ENCODE results near the gene TENM3.

Gene TENM3

DNA sequence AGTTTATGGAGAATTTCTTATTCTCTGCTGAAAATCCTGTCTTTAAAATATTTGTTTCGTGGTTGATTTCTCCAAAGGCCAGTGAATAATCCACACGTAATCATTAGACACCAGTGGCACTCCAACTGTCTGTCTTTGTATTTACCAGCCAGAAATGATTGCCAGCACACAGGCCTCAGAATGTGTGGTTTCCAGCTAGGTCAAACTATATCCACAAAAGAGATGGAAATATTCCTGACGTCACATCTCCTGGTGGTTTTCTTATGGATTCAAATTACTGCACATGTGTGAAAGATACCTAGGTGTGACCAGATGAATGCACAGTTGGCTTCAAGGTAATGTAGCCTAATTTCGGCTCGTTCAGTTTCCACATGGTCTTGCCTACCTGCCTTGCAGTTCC lies 27.2 kb upstream of the TENM3 start:
- Histone ChIP-seq H3K4me3 (no peak overlapping the region), H3K27me3 (ENCODE audit: low read depth) (no peaks in the 10 kb centered on the region), H3K4me1 (peaks cover 21% of the 10 kb centered on the region), H3K36me3 (replicated peaks) (no peaks in the 10 kb centered on the region), H3K9me3 (no peaks in the 10 kb centered on the region)
- no peak for DNase-seq (ENCODE audit: low spot score in 2 of 2)
- in situ Hi-C loops (cut with MboI; ENCODE audit: low sequenced_read_pairs), result no loop called here

DNA sequence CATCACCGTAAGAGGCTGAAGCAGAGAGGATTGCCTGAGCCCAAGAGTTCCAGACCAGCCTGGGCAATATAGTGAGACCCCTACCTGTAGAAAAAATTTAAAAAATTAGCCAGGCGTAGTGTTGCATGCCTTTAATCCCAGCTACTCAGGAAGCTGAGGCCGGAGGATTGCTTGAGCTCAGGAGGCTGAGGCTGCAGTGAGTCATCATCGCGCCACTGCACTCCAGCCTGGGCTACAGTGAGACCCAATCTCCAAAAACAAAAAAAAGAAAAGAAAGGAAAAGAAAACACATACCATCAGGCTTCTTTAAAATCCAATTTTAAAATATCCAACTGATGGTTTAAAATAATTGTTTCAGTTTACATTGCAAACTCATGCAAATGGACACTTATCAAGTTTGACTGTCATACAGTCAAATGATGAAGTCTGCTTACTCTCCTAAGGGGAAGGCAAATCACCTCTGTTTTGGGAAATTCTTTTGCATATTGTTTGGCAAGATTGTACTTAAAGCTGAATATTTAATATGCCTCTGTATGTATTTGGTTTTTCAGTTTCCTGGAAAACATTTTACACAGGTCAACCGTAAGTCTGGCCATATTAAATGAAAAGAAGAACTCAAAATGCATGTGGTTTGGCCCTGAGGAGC lies 23.7 kb upstream of the TENM3 start:
- no peak overlapping the region for H3K4me3 ChIP-seq
- no peaks in the 10 kb centered on the region for H3K36me3 ChIP-seq (replicated peaks)
- in situ Hi-C loops (cut with MboI; ENCODE audit: low sequenced_read_pairs), result no loop called here
- H3K9me3 ChIP-seq, result no peaks in the 10 kb centered on the region
- peaks cover 8% of the 10 kb centered on the region for H3K4me1 ChIP-seq
- no peaks in the 10 kb centered on the region for H3K27me3 ChIP-seq (ENCODE audit: low read depth)
- no peak for DNase-seq (ENCODE audit: low spot score in 2 of 2)

DNA sequence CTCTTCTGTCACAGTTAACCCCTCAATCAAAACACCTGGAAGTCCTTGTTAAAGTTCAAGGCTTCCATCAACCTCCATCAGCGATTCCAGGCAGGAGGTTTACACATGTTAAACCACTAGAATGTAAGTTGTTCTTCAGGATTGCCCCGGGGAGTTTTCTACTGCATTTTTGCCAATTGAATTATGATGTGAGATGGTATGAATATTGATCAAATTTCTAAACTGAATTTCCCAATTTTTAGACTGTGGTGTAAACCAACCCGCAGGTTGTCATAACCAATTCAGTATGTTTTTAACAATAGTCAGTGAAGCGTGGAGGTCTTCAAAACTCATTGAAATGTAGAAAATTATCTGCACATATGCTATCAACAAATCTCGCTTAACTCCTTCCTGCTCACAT lies 21.2 kb upstream of the TENM3 start:
- H3K4me1 ChIP-seq, result peaks cover 8% of the 10 kb centered on the region
- H3K27me3 ChIP-seq (ENCODE audit: low read depth), result no peaks in the 10 kb centered on the region
- DNase-seq (ENCODE audit: low spot score in 2 of 2), result no peak
- no peak overlapping the region for H3K4me3 ChIP-seq
- in situ Hi-C loops (cut with MboI; ENCODE audit: low sequenced_read_pairs), result no loop called here
- no peaks in the 10 kb centered on the region for H3K9me3 ChIP-seq
- no peaks in the 10 kb centered on the region for H3K36me3 ChIP-seq (replicated peaks)

GRCh38 chr4:182222766-182223165 lies 20.4 kb upstream of the TENM3 start:
- in situ Hi-C loops (cut with MboI; ENCODE audit: low sequenced_read_pairs), result no loop called here
- H3K4me1 ChIP-seq, result peaks cover 8% of the 10 kb centered on the region
- H3K4me3 ChIP-seq, result no peak overlapping the region
- H3K27me3 ChIP-seq (ENCODE audit: low read depth), result no peaks in the 10 kb centered on the region
- H3K9me3 ChIP-seq, result no peaks in the 10 kb centered on the region
- DNase-seq (ENCODE audit: low spot score in 2 of 2), result no peak
- no peaks in the 10 kb centered on the region for H3K36me3 ChIP-seq (replicated peaks)

GRCh38 chr4:182223708-182224107 lies 19.5 kb upstream of the TENM3 start:
- in situ Hi-C loops (cut with MboI; ENCODE audit: low sequenced_read_pairs), result no loop called here
- no peak overlapping the region for H3K4me3 ChIP-seq
- H3K4me1 ChIP-seq, result peaks cover 14% of the 10 kb centered on the region
- H3K36me3 ChIP-seq (replicated peaks), result no peaks in the 10 kb centered on the region
- H3K9me3 ChIP-seq, result no peaks in the 10 kb centered on the region
- DNase-seq (ENCODE audit: low spot score in 2 of 2), result no peak
- H3K27me3 ChIP-seq (ENCODE audit: low read depth), result no peaks in the 10 kb centered on the region

DNA sequence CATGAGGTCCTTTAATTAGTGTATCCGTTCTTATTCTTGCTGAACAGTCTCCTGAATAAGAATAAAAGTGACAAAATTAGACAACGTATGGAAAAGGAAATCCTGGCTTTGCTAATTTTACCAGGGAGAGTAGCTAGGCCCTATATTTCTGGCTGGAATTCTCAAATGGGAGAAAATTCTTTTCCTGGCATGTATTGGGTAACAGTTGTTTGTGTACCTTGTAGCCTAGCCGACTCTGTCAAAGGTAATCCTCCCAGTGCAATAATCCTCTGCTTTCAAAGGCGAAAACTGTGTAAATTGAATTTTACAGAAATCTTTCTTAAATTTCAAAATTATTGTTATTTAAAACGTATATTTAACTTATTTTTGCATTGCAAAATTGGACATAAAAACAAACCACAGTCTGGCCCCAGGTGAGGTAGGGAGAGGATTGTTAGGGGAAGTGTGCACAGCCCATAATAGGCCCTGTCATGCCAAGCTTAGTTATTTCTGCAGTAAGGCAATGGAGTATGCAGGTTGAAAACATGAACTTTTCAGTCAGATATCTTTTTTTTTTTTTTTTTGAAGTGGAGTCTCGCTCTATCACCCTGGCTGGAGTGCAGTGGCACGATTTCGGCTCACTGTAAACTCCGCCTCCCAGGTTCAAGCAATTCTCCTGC lies 18.9 kb upstream of the TENM3 start:
- in situ Hi-C loops (cut with MboI; ENCODE audit: low sequenced_read_pairs), result no loop called here
- H3K36me3 ChIP-seq (replicated peaks), result no peaks in the 10 kb centered on the region
- DNase-seq (ENCODE audit: low spot score in 2 of 2), result no peak
- H3K4me3 ChIP-seq, result no peak overlapping the region
- no peaks in the 10 kb centered on the region for H3K9me3 ChIP-seq
- H3K27me3 ChIP-seq (ENCODE audit: low read depth), result no peaks in the 10 kb centered on the region
- H3K4me1 ChIP-seq, result peaks cover 20% of the 10 kb centered on the region

GRCh38 chr4:182225257-182225852 lies 17.8 kb upstream of the TENM3 start:
- no peaks in the 10 kb centered on the region for H3K27me3 ChIP-seq (ENCODE audit: low read depth)
- in situ Hi-C loops (cut with MboI; ENCODE audit: low sequenced_read_pairs), result no loop called here
- H3K9me3 ChIP-seq, result no peaks in the 10 kb centered on the region
- H3K4me3 ChIP-seq, result no peak overlapping the region
- DNase-seq (ENCODE audit: low spot score in 2 of 2), result no peak
- peaks cover 23% of the 10 kb centered on the region for H3K4me1 ChIP-seq
- no peaks in the 10 kb centered on the region for H3K36me3 ChIP-seq (replicated peaks)

DNA sequence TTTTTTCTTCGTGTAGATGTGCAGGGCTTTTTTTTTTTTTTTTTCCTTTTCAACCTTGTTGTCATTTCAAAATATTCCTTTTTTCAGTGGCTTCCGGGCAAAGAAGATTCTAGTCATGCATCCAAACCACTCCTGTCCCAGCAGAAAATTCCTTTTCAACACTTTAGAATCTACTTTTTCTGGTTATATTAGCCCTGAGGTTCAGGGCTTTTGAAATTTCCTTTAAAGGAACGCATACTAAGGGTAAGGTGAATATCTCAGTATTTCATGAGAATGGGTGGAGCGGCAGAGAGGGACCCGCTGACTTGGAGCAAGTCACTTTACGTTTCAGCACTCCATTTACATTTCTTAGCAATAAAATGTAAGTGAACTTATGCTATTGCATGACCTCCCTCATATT lies 15.6 kb upstream of the TENM3 start:
- no peaks in the 10 kb centered on the region for H3K27me3 ChIP-seq (ENCODE audit: low read depth)
- H3K9me3 ChIP-seq, result no peaks in the 10 kb centered on the region
- in situ Hi-C loops (cut with MboI; ENCODE audit: low sequenced_read_pairs), result no loop called here
- peaks cover 35% of the 10 kb centered on the region for H3K4me1 ChIP-seq
- H3K4me3 ChIP-seq, result no peak overlapping the region
- no peak for DNase-seq (ENCODE audit: low spot score in 2 of 2)
- H3K36me3 ChIP-seq (replicated peaks), result no peaks in the 10 kb centered on the region

GRCh38 chr4:182228991-182229577 lies 14.1 kb upstream of the TENM3 start:
- H3K4me3 ChIP-seq, result no peak overlapping the region
- H3K36me3 ChIP-seq (replicated peaks), result no peaks in the 10 kb centered on the region
- H3K9me3 ChIP-seq, result no peaks in the 10 kb centered on the region
- H3K4me1 ChIP-seq, result peaks cover 31% of the 10 kb centered on the region
- no peaks in the 10 kb centered on the region for H3K27me3 ChIP-seq (ENCODE audit: low read depth)
- in situ Hi-C loops (cut with MboI; ENCODE audit: low sequenced_read_pairs), result no loop called here
- DNase-seq (ENCODE audit: low spot score in 2 of 2), result no peak

DNA sequence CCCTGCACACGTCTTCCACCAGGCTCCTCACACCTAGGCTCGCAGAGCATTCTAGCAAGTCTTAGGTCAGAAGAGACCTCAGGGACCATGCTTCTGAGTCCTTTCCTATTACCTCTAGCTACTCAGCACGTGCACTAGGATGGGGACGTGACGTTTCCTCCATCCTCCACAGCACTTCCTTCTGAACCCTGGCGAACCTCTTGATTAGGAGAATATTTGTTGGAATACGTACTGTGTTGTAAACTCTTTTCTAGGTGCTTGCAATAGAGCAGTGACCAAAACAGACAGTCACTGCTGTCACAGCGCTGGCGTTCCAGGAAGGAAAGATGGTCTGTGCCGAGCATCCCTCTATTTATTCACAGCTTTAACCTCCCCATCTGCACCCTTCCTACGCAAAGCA lies 12.9 kb upstream of the TENM3 start:
- H3K9me3 ChIP-seq, result no peaks in the 10 kb centered on the region
- DNase-seq (ENCODE audit: low spot score in 2 of 2), result no peak
- H3K4me3 ChIP-seq, result no peak overlapping the region
- H3K36me3 ChIP-seq (replicated peaks), result no peaks in the 10 kb centered on the region
- no peaks in the 10 kb centered on the region for H3K27me3 ChIP-seq (ENCODE audit: low read depth)
- peaks cover 27% of the 10 kb centered on the region for H3K4me1 ChIP-seq
- in situ Hi-C loops (cut with MboI; ENCODE audit: low sequenced_read_pairs), result no loop called here

GRCh38 chr4:182231080-182231479 lies 12.1 kb upstream of the TENM3 start:
- peaks cover 27% of the 10 kb centered on the region for H3K4me1 ChIP-seq
- no peaks in the 10 kb centered on the region for H3K36me3 ChIP-seq (replicated peaks)
- no peak overlapping the region for H3K4me3 ChIP-seq
- no peak for DNase-seq (ENCODE audit: low spot score in 2 of 2)
- in situ Hi-C loops (cut with MboI; ENCODE audit: low sequenced_read_pairs), result no loop called here
- H3K27me3 ChIP-seq (ENCODE audit: low read depth), result no peaks in the 10 kb centered on the region
- no peaks in the 10 kb centered on the region for H3K9me3 ChIP-seq

GRCh38 chr4:182231496-182231895 lies 11.7 kb upstream of the TENM3 start:
- Histone ChIP-seq H3K4me1 (peaks cover 27% of the 10 kb centered on the region), H3K9me3 (no peaks in the 10 kb centered on the region), H3K4me3 (no peak overlapping the region), H3K27me3 (ENCODE audit: low read depth) (no peaks in the 10 kb centered on the region), H3K36me3 (replicated peaks) (no peaks in the 10 kb centered on the region)
- in situ Hi-C loops (cut with MboI; ENCODE audit: low sequenced_read_pairs), result no loop called here
- DNase-seq (ENCODE audit: low spot score in 2 of 2), result no peak

GRCh38 chr4:182233310-182234090 lies 9.7 kb upstream of the TENM3 start:
- in situ Hi-C loops (cut with MboI; ENCODE audit: low sequenced_read_pairs), result no loop called here
- DNase-seq (ENCODE audit: low spot score in 2 of 2), result no peak
- no peaks in the 10 kb centered on the region for H3K9me3 ChIP-seq
- no peak overlapping the region for H3K4me3 ChIP-seq
- H3K4me1 ChIP-seq, result peaks cover 31% of the 10 kb centered on the region
- no peaks in the 10 kb centered on the region for H3K27me3 ChIP-seq (ENCODE audit: low read depth)
- H3K36me3 ChIP-seq (replicated peaks), result no peaks in the 10 kb centered on the region
